Liver (tissue), 3 donors: ENCODE data around the gene FNDC8.

Source experiments
- ATF3 ChIP-seq: IDR thresholded peaks from 2 replicates; pipeline ENCODE4 v1.6.1; 2016; ENCODE audit warnings: antibody characterized with exemption
- CTCF ChIP-seq: fragments of 150-350 bp; IDR thresholded peaks from 2 replicates; pipeline ENCODE4 v1.5.1; 2017; ENCODE audit warnings: improper control_type of control experiment, low read depth, low read length; ENCODE audit not compliant: missing input control
- MAX ChIP-seq: IDR thresholded peaks from 2 replicates; pipeline ENCODE4 v1.6.1; 2016; ENCODE audit warnings: antibody characterized with exemption
- RAD21 ChIP-seq, 2 donors: IDR thresholded peaks; 2 replicates each; pipeline ENCODE4 v1.6.1; 2016; ENCODE audit warnings: antibody characterized with exemption in 2 of 2, mild to moderate bottlenecking in 2 of 2
- TAF1 ChIP-seq: conservative IDR thresholded peaks from 2 replicates; pipeline ENCODE4 v1.6.1; 2016; ENCODE audit warnings: antibody characterized with exemption, mild to moderate bottlenecking
- donor health status: healthy.
- donor health status: healthy.

- TF ChIP-seq CTCF (no peak), ATF3 (no peak), TAF1 (no peak), RAD21 (IDR thresholded peaks at IDR 0.05) (peak in 1 of 2 donors; percentile 28), MAX (no peak)
Observed at GRCh38 chr17:35086931-35087573, 34.4 kb upstream of the FNDC8 start.
